H1 (cell line): ENCODE data around the gene DMBT1. TPM values are rescaled to one million over a fixed set of nuclear protein-coding genes. Genes with fewer than 3 reads are reported as not detected.

Experiments used
- CHD7 ChIP-seq: fragments of 300-600 bp; sonication (generic); IDR thresholded peaks from 2 replicates; pipeline ENCODE4 v1.7.1; 2012; ENCODE audit warnings: low read length, moderate library complexity, mild to moderate bottlenecking, inconsistent platforms; ENCODE audit not compliant: insufficient replicate concordance
- CREB1 ChIP-seq: IDR thresholded peaks from 2 replicates; pipeline ENCODE4 v1.6.1; 2012; ENCODE audit warnings: inconsistent platforms
- CTBP2 ChIP-seq: IDR thresholded peaks from 2 replicates; pipeline ENCODE4 v1.7.0; 2011; ENCODE audit warnings: borderline replicate concordance, mild to moderate bottlenecking, moderate library complexity, mixed read lengths, low read length; ENCODE audit not compliant: insufficient read depth, insufficient read length
- KDM4A ChIP-seq: IDR thresholded peaks from one replicate; pipeline ENCODE4 v1.7.1; 2012; ENCODE audit warnings: low read depth, mild to moderate bottlenecking, moderate library complexity, low read length, inconsistent platforms; ENCODE audit not compliant: severe bottlenecking
- POLR2AphosphoS5 ChIP-seq: IDR thresholded peaks from 2 replicates; pipeline ENCODE4 v1.6.1; 2011; ENCODE audit warnings: low read depth, low read length
- RBBP5 ChIP-seq: IDR thresholded peaks from 2 replicates; pipeline ENCODE4 v1.7.1; 2012; ENCODE audit warnings: low read depth, mild to moderate bottlenecking, inconsistent platforms, low read length, moderate library complexity, borderline replicate concordance
- SIRT6 ChIP-seq: IDR thresholded peaks from one replicate; pipeline ENCODE4 v1.7.1; 2012; ENCODE audit warnings: low read length, inconsistent platforms
- YY1 ChIP-seq: IDR thresholded peaks from 2 replicates; pipeline ENCODE4 v1.6.1; 2011; ENCODE audit warnings: low read depth, mild to moderate bottlenecking, low read length
- ZNF274 ChIP-seq: IDR thresholded peaks from 2 replicates; pipeline ENCODE4 v1.7.0; 2012; ENCODE audit warnings: low read length, borderline replicate concordance; ENCODE audit errors: extremely low read depth
- polyA plus RNA-seq, 7 experiments: library from polyadenylated mRNA; depleted of rRNA in 3 of 7; stranded (reverse) in 5 of 7; unstranded in 2 of 7; fragments of >200 nt in 5 of 7; fragments of 200-250 nt in 2 of 7; gene quantifications; 1 replicate in 5 of 7; 2 replicates in 1 of 7; 4 replicates in 1 of 7; pipeline versions ENCODE4 v1.2.1 to v1.2.3, GENCODE V29; 2011 to 2013; ENCODE audit warnings: missing spikeins in 2 of 7, mixed read lengths in 2 of 7
- total RNA-seq: library from RNA; stranded (reverse); fragmentation: NEBNext Ultra II Directional; extraction: Animal tissue kit (Norgen Biotek cat#: 25700); gene quantifications from 2 replicates; pipeline ENCODE4 v1.2.1, GENCODE V29; 2021

Gene DMBT1
- total and polyA plus RNA-seq, 2 of the 8 experiments (the other 6 are each of a cell fraction or from before 2014, with no cell fraction given) = 0.03 TPM; not detected in 1

- no peak for TF ChIP-seq CHD7
- no peak for TF ChIP-seq CREB1
- TF ChIP-seq YY1 = no peak
- TF ChIP-seq ZNF274 = no peak
- TF ChIP-seq POLR2AphosphoS5 = no peak
- TF ChIP-seq SIRT6 = no peak
- TF ChIP-seq KDM4A = no peak
- TF ChIP-seq RBBP5 = no peak
- no peak for TF ChIP-seq CTBP2
Observed at GRCh38 chr10:122640921-122641320, 80.4 kb downstream of the DMBT1 start (continued).
